GM12892 (cell line): ENCODE results near the gene MFSD12.

Experiments
- DNase-seq: peaks from one replicate; pipeline ENCODE4 v3.0.0; 2011; ENCODE audit not compliant: insufficient read length
- FAIRE-seq: peaks from 2 replicates; lab custom pipeline; 2011; peaks lifted over from hg19 to GRCh38; lab: Jason Lieb, UNC
- POLR2A ChIP-seq: IDR thresholded peaks from 2 replicates; pipeline ENCODE4 v1.6.1; 2011; ENCODE audit warnings: low read depth, low read length, control low read depth
- POLR2AphosphoS5 ChIP-seq: IDR thresholded peaks from 2 replicates; pipeline ENCODE4 v1.6.1; 2011; ENCODE audit warnings: low read depth, low read length, control low read depth
- TAF1 ChIP-seq: IDR thresholded peaks from 2 replicates; pipeline ENCODE4 v1.6.1; 2011; ENCODE audit warnings: low read depth, mild to moderate bottlenecking, control low read depth, low read length, borderline replicate concordance

The MFSD12 gene

DNA sequence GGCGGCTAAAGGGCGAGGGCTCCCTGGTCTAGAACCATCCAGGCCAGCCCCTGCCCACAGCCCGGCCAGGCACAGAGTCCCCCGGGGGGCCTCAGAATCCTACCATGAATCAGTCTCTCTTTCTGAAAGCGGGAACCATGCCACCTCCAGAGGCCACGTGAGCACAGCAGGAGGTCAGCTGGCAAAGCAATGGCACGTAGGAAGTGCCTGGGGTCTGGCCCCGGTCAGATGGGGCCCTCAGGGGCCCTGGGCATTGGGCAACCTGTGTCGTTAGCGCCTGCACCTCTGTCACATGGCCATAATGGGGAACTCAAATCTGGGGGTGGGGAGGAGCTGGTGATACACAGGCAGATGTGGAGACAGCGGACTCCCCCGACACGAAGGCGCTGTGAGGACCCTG, 8.8 kb downstream of the MFSD12 start:
- no peak for DNase-seq
- TF ChIP-seq TAF1, result no peak
- no peak for FAIRE-seq

DNA sequence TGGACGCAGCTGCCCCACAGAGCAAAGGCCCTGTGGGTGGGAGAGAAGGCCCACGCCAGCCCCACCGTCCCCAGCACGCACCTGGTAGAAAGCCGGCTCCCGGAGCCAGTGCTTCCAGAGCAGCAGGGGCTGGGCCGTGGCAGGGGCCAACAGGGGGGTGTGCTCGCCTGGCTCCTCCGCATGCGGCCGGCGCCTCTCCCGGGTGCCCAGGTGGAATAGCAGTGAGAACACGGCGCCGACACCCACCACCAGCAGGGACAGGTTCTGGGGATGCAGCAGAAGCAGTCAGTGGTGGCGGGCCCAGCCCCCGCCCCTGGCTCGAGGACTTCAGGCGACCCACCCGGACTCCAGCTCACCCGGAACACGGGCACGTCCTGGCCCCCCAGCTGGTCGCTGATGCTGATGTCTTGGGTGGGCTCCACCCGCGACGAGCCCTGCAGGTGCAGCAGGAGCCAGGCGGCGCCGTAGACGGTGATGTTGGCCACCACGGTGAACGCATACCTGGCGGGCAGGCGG, 9.6 kb downstream of the MFSD12 start:
- DNase-seq (no peak), FAIRE-seq (no peak)
- no peak for TF ChIP-seq TAF1
- no peak for TF ChIP-seq POLR2AphosphoS5
- no peak for TF ChIP-seq POLR2A

GRCh38 chr19:3547301-3547731, 10.1 kb downstream of the MFSD12 start:
- no peak for TF ChIP-seq POLR2A
- no peak for TF ChIP-seq TAF1
- no peak for TF ChIP-seq POLR2AphosphoS5
- DNase-seq (no peak), FAIRE-seq (no peak)

DNA sequence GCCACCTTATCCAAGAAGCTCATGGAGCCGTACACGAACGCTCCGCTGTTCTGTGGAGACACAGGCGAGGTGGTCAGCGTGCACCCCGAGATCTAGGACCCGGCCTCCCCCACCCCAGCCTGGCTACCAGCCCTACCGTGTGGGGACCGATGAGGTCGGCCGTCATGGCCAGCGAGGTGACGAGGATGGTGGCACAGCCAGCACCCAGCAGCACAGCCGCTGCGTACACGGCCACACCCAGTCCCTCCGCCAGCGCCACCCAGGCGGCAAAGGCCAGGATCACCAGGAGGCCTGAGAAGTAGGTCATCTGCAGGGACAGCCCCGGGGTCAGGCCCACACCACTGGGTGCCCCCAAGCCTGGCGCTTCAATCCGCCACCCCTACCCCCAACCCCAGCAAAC, 11.3 kb downstream of the MFSD12 start:
- no peak for DNase-seq
- no peak for FAIRE-seq
- TF ChIP-seq POLR2A, result no peak
- no peak for TF ChIP-seq TAF1

DNA sequence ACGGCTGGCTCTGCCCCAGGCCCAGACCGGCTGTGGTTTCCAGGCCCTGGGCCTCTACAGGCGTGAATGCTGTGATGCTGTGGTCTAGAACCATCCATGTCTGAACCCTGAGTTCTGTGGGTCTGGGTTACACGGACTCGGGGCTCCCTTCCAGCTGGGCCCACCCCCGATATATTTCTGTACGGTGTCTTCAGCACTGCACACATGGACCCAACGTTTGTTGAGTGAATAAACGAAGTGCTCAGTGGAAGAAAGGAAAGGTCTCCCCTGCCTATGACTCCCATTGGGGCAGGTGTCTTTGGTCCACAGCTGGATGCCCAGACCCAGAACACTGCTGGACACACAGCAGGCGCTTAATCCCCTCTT, 11.7 kb downstream of the MFSD12 start:
- FAIRE-seq, result no peak
- DNase-seq, result no peak
- no peak for TF ChIP-seq TAF1
- TF ChIP-seq POLR2AphosphoS5, result no peak
- no peak for TF ChIP-seq POLR2A

DNA sequence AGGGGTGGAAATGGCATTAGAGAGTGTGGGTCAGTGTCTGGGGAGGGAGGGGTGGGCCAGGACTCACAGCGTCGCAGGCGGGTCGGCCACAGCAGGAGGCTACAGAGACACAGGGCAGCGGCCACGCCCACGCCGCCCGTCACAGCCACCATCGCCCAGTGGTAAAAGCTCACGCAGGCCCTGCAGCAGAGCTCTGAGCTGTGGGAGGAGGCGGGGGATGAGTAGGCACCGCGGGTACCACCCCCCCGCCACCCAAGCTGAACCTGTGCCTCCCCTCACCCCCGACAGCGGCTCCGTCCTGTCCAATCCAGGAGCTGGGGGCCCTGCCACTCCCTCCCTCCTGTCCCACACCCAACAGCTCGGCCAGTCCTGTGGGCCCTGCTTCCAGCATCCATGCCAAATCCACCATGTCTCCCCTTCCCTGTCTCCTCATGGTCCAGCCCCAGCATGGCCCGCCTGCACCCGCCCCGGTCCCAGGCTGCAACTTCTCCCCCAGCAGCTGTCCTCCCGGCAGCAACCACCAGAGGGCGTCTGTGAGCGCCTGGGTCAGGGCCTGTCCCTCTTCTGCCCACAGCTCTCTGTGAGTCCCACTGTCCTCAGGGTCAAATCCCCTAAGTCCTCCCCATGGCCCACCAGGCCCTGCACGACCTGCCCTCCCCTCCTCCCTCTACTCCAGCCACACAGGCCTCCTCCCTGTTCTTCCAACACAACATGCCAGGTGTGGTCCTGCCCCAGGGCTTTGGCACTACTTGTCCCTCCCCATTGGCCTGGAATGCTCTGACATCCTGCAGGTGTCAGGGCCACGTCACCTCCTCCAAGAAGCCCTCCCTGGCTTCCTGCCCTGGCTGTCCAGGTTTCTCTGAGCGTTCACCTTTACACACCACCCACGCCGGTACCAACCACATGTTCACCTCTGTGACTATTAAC, 12.4 kb downstream of the MFSD12 start:
- DNase-seq (peak; percentile 93), FAIRE-seq (peak; percentile 94)
- TF ChIP-seq TAF1 (no peak), POLR2A (no peak), POLR2AphosphoS5 (no peak)

- DNase-seq (no peak), FAIRE-seq (no peak)
- TF ChIP-seq TAF1 (no peak), POLR2AphosphoS5 (no peak), POLR2A (no peak)
Measured at GRCh38 chr19:3544058-3544376, 13.4 kb downstream of the MFSD12 start.

- TF ChIP-seq TAF1 (no peak), POLR2A (no peak; the same call in 1 of the 2 replicates), POLR2AphosphoS5 (no peak)
- DNase-seq (no peak), FAIRE-seq (no peak)
Measured at GRCh38 chr19:3543150-3544057, 14.0 kb downstream of the MFSD12 start.

GRCh38 chr19:3539756-3540118, 17.6 kb downstream of the MFSD12 start:
- no peak for FAIRE-seq
- TF ChIP-seq TAF1 (no peak), POLR2AphosphoS5 (no peak), POLR2A (no peak)

DNA sequence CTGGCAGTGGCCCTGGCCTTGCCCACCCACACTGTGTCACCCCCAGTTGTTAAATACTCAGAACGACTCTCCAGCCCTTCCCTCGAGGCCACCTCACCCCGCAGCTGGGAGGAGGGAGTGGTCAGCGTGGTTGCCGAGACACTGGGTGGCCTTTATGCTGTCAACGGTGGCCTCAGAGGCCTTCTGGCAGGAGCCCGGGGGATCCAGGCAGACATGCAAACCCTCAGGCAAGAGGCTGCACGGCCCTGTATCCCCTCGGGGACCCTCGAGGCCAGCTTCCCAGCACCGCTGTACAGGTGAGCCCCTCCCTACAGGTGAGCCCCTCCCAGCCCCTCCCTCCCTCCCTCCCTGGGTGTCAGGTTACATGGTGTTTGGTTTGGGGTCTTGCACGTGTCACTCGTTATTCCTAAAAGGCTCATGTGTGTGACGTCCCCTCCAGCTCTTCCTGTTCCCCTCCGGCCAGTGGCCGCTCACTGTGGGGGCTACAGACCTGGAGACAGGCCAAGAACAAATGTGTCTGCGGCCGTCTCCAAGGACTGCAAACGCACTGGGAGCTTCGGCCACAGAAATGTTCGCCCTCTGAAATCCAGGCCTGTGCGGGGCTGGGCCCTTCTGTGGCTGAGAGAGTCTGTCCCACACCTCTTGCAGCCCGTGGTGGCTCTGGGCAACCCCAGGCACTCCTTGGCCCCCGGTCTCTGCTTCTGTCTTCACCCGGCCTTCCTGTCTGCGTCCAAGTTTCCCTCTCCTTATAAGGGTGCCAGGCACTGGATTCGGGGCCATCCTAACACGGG, 18.2 kb downstream of the MFSD12 start, which contains the start of gene TEKTIP1:
Gene TEKTIP1, plus strand, starts transcription at position 210 of the 791 bp plus-strand sequence. Its CDS starts 4 bp downstream, at position 214.
- DNase-seq, result no peak
- TF ChIP-seq POLR2A (no peak), POLR2AphosphoS5 (no peak), TAF1 (no peak)
- FAIRE-seq, result no peak

More at GRCh38 chr19:3539756-3540118, 17.6 kb downstream of the MFSD12 start:
- no peak for DNase-seq
